Measurements from ENCODE around the gene OXNAD1. TPM values are rescaled to one million over a fixed set of nuclear protein-coding genes. Genes with fewer than 3 reads are reported as not detected.

The OXNAD1 gene
- total RNA-seq, 3 donors from 2014 or later = 21.5 to 35.2 (median 28.4) TPM

DNA sequence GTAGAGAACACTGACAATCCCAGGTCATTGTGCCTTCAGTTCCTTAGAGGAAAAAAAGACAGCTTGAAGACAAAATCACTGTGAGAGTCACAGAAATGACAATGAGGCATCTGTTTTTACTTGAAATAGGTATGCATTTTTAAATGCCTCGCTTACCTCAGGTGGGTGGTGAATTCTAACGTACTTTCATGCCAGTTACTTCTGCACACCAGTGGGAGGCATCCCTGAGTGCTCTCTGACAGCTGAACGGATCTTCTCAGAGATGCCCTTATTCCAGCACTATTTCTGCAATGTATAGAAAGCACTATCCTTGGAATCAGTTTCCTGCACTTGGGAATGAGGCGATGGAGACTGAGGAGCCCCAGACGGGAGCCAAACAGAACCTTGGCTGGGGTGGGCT is 16.5 kb upstream of the OXNAD1 start:
- H3K4me1 ChIP-seq (ENCODE audit: low read depth) = peaks cover 3% of the 10 kb centered on the region
- no peaks in the 10 kb centered on the region for H3K36me3 ChIP-seq (ENCODE audit: low read depth)
- DNase-seq = no peak
- no peak for ATAC-seq
- intact Hi-C loops (cut with DNase I, micrococcal nuclease) = loop anchor here in 1 of 2 donors (5.0 kb wide), 2 partner anchors 71 to 201 kb away; no protein-coding TSS in a partner anchor
- H3K4me3 ChIP-seq = no peak overlapping the region
- no peak for TF ChIP-seq CTCF (IDR thresholded peaks at IDR 0.05)
- H3K9me3 ChIP-seq = no peaks in the 10 kb centered on the region

GRCh38 chr3:16249336-16249735 is 15.7 kb upstream of the OXNAD1 start:
- DNase-seq (peak in 1 of 3 donors; percentile 29), ATAC-seq (no peak)
- intact Hi-C loops (cut with DNase I, micrococcal nuclease) = loop anchor here in 1 of 2 donors (5.0 kb wide), 2 partner anchors 72 to 202 kb away; no protein-coding TSS in a partner anchor
- Histone ChIP-seq H3K4me3 (no peak overlapping the region), H3K9me3 (no peaks in the 10 kb centered on the region), H3K36me3 (ENCODE audit: low read depth) (no peaks in the 10 kb centered on the region), H3K4me1 (ENCODE audit: low read depth) (peaks cover 3% of the 10 kb centered on the region)
- no peak for TF ChIP-seq CTCF (IDR thresholded peaks at IDR 0.05)

GRCh38 chr3:16249886-16250285 is 15.1 kb upstream of the OXNAD1 start:
- no peak for TF ChIP-seq CTCF (IDR thresholded peaks at IDR 0.05)
- Histone ChIP-seq H3K9me3 (no peaks in the 10 kb centered on the region), H3K4me3 (no peak overlapping the region), H3K36me3 (ENCODE audit: low read depth) (no peaks in the 10 kb centered on the region), H3K4me1 (ENCODE audit: low read depth) (peaks cover 3% of the 10 kb centered on the region)
- intact Hi-C loops (cut with DNase I, micrococcal nuclease) = loop anchor here in 1 of 2 donors (5.0 kb wide), 2 partner anchors 73 to 203 kb away; no protein-coding TSS in a partner anchor
- ATAC-seq = no peak
- no peak for DNase-seq

DNA sequence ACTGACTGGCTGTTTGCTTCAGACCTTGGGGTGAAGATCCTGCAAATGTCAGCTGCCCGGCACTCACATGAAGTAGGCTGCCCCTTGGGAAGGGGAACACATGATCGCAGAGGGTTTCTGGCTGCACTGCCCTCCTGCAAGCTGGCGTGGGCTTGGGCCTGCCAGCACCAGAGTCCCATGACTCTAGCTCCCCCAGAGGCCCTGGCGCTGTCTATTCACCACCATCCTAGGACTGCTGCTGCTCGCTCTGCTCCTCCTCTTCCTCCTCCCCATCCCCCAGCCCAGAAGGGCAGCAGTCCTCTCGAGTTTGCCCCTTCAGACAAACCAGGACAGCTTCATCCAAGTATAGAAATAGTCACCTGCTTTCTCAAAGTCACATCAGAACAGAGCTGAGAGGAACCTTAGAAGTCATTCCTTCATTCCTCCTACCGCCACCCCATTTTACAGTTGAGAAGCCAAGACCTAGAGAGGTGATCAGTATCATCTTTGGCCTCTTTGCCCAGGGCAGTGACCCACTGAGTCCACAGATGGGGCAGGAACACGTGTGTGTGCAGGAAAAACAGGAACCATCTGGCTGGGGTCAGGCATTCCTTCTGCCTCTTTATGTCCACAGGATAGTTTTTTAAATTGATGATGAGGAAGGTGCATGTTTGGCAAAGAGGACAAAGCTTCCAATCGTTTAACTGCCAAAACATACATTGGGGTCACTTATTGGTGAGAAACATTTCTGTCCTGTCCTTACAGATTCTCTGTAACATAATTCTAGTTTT is 13.5 kb upstream of the OXNAD1 start:
- no peak for TF ChIP-seq CTCF (IDR thresholded peaks at IDR 0.05)
- no peaks in the 10 kb centered on the region for H3K9me3 ChIP-seq
- intact Hi-C loops (cut with DNase I, micrococcal nuclease) = no loop called here
- H3K4me1 ChIP-seq (ENCODE audit: low read depth) = peaks cover 3% of the 10 kb centered on the region
- H3K4me3 ChIP-seq = no peak overlapping the region
- DNase-seq (no peak), ATAC-seq (no peak)
- H3K36me3 ChIP-seq (ENCODE audit: low read depth) = no peaks in the 10 kb centered on the region

DNA sequence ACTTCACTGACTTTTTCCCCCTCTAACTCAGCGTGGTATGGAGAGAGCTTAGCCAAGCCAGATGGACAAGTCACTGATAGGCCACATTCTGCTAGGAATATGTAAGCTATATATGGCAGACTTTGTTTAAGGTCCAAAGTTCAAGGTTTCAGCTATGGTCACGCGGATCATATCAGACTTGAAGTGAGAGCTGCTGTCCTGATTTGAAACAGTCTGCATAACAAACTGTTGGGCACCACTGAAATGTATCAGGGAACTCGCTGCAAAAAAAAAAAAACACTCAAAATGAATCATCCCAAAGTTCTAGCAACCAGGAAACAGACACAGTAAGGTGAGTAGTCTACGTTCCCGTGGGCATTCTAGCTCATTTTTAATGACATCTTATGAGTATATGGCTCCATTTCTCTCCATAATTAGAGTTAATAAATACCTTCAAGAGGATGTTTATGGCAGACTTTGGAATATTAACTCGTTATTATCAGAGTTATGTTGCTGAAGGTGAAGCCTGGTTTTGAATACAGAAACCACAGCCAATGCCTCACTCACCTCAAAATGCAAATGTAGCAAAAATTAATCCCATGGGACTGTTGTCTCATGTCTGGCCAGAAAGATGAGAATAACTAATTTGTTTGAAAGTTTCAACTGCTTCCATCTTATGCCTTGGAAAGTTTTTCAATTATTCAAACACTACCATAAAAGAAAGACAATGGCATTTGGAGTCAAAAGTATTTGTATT is 12.6 kb upstream of the OXNAD1 start:
- Histone ChIP-seq H3K4me3 (no peak overlapping the region), H3K4me1 (ENCODE audit: low read depth) (peaks cover 3% of the 10 kb centered on the region), H3K9me3 (no peaks in the 10 kb centered on the region), H3K36me3 (ENCODE audit: low read depth) (no peaks in the 10 kb centered on the region)
- peak; percentile 75 for ATAC-seq
- DNase-seq = peak in 1 of 3 donors; percentile 45
- intact Hi-C loops (cut with DNase I, micrococcal nuclease) = no loop called here
- TF ChIP-seq CTCF (IDR thresholded peaks at IDR 0.05) = no peak

Data from mucosa of descending colon (tissue), 3 donors.